Retinal pigment epithelial cell (primary cell): ENCODE measurements around the gene FIGNL2.
"Not testable (repeated sequence)": the region's sequence is repeated elsewhere in the genome, so short reads cannot be mapped to it uniquely, and the experiment has no call there.

Experiments used
- DNase-seq: peaks from one replicate; pipeline ENCODE4 v3.0.0-alpha.2; 2010; ENCODE audit warnings: low read depth
- H3K4me3 ChIP-seq: 2 replicates; pipeline ENCODE4 v1.5.1; 2011; ENCODE audit warnings: mild to moderate bottlenecking, low read length, control low read depth, moderate library complexity
- CTCF ChIP-seq: conservative IDR thresholded peaks from 2 replicates; pipeline ENCODE4 v1.5.1; 2011; ENCODE audit warnings: low read depth, low read length, control low read depth, inconsistent platforms

FIGNL2 gene

GRCh38 chr12:51833448-51834227 lies 14.9 kb downstream of the FIGNL2 start:
- TF ChIP-seq CTCF: no peak
- no peak overlapping the region for H3K4me3 ChIP-seq
- DNase-seq: no peak

- no peak for DNase-seq
- TF ChIP-seq CTCF: no peak
- H3K4me3 ChIP-seq: no peak overlapping the region
These were observed 16.0 kb downstream of the FIGNL2 start for GRCh38 chr12:51832354-51833107.

GRCh38 chr12:51831817-51832216 lies 16.7 kb downstream of the FIGNL2 start:
- DNase-seq, H3K4me3 ChIP-seq: not testable (repeated sequence)

DNA sequence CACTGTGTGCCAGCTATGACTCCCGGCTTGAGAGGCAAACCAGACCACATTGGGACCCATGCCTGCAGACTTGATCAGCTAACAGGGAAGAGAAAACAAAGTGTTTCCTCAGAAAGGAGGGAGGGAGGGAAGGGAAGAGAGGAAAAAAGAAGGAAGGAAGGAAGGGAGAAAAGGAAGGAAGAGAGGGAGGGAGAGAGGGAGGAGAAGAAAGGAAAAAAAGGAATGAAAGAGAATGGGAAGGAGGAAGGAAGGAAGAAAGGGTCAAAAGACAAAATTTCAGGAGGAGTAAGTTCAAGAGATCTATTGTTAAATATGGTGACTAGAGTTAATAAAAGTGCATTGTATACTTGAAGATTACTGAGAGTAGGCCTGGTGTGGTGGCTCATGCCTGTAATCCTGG lies 18.9 kb downstream of the FIGNL2 start:
- no peak overlapping the region for H3K4me3 ChIP-seq
- no peak for TF ChIP-seq CTCF
- DNase-seq: no peak

- no peak for TF ChIP-seq CTCF
- H3K4me3 ChIP-seq: no peak overlapping the region
These were observed 19.5 kb downstream of the FIGNL2 start for GRCh38 chr12:51829011-51829481.

DNA sequence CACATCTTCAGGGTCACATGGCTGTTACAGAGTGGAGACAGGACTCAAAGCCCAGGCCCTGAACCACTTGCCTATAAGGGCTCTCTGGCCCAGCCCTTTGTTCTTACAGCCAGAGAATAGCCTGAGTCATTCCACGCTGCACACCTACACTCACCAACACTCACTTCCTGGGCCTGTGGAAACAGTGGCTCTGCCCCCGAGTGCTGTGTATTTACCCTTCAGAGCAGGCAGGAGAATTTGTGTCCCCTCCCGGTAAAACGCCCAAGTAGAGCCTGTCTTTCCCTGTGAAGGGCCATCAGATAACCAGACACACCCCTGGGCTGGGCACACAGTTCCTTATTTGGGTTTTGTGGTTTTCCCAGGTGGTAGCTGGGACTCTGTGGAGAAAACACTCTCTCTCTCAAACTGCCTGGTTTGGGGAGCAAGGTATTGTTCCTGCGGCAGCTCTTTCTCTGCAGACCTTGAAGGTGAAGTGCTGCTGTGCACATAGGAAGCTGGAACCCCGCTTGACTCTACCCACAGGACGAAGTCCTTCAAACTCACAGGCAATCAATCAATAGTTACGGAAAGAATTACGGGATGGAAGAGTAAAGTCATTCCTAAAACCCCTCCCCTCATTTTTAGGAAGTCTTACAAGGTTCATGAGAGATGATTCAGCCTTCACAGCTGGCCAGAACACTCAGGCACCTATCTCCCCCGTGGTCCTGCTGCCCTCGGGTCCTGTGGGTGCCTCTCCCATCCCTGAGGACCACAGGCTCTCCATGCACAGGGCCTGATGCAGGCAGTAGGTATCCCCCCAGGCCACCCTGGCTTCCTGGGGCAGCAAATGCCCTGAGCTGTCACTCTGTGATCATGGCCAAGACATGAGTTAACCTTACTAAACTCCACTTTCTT lies 20.3 kb downstream of the FIGNL2 start:
- H3K4me3 ChIP-seq: no peak overlapping the region
- no peak for TF ChIP-seq CTCF
- no peak for DNase-seq

More at GRCh38 chr12:51829011-51829481, 19.5 kb downstream of the FIGNL2 start:
- no peak for DNase-seq

DNA sequence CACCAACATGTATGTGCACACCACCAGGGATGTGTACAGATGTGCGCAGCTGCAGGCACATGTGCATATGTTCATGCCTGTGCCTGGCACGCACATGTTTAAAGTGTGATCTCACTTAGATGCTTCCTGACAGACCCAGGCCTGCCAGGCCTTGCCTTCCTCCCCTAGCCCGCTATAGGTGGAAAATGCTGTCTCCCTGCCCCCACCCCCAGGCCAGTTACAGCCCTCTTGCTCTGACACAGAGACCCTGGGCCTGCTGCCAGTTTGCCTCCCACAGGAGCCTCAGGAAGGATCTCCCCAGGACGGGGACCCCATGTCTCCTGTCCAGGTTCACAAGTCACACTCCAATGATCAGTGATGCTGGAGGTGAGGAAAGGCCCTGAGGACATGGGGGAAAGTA lies 21.6 kb downstream of the FIGNL2 start:
- no peak for DNase-seq
- TF ChIP-seq CTCF: no peak
- no peak overlapping the region for H3K4me3 ChIP-seq
